ENCODE results near the gene ZNF385B. TPM values are rescaled to one million over a fixed set of nuclear protein-coding genes. Genes with fewer than 3 reads are reported as not detected.

Gene ZNF385B
- total and polyA plus RNA-seq, 10 of the 15 experiments (the other 5 are each of a cell fraction or from before 2014, with no cell fraction given): not detected

GRCh38 chr2:179605341-179605740, 256.1 kb downstream of the ZNF385B start:
- ChIA-PET CTCF (no interaction called here), RAD21 (ENCODE audit: unreplicated experiment) (no interaction called here), SMC1A (ENCODE audit: uncharacterized antibody, unreplicated experiment) (interaction anchor here (1.3 kb wide), 1 partner anchor 15 kb away, joined by 3 read pairs; no protein-coding TSS in a partner anchor), POLR2A (no interaction called here)
- no peak for DNase-seq (ENCODE audit: low read depth, low spot score)
- no peaks in the 10 kb centered on the region for H3K9me3 ChIP-seq (replicated peaks; ENCODE audit: control insufficient read depth, insufficient read depth, low read length)
- no TSS peak for BruUV-seq (replicated peaks)
- H3K27me3 ChIP-seq (replicated peaks in 1 of 2; ENCODE audit: control insufficient read depth in 2 of 2, insufficient read depth in 2 of 2, low read length in 1 of 2): no peaks in the 10 kb centered on the region
- no peaks in the 10 kb centered on the region for H4K20me1 ChIP-seq (ENCODE audit: control insufficient read depth, insufficient read depth)
- no peaks in the 10 kb centered on the region for H3K79me2 ChIP-seq (ENCODE audit: control insufficient read depth, insufficient read depth, low read length)
- ATAC-seq: no peak
- intact Hi-C loops (cut with micrococcal nuclease; ENCODE audit: unreplicated experiment) (loop anchor here (5.0 kb wide), 1 partner anchor 42 kb away; no protein-coding TSS in a partner anchor), in situ Hi-C loops (cut with MboI) (no loop called here)
- FAIRE-seq: no peak
- no peaks in the 10 kb centered on the region for H3K36me3 ChIP-seq (ENCODE audit: control insufficient read depth in 2 of 2, insufficient read depth in 2 of 2, low read length in 1 of 2)
- no peak overlapping the region for H3K4me2 ChIP-seq (ENCODE audit: control insufficient read depth, insufficient read depth)
- WGBS (ENCODE audit: insufficient coverage, insufficient replicate concordance, low lambda C conversion rate, missing lambda C conversion rate): 3% methylated on average over 2 of the region's 2 CpGs
- no peaks in the 10 kb centered on the region for H3K4me1 ChIP-seq (ENCODE audit: control insufficient read depth, insufficient read depth, low read length)
- no peak overlapping the region for H3K27ac ChIP-seq (ENCODE audit: control insufficient read depth, insufficient read depth)
- no peak overlapping the region for H2AFZ ChIP-seq (ENCODE audit: control insufficient read depth, low read depth, low read length)
- H3K4me3 ChIP-seq: no peak overlapping the region
- TF ChIP-seq EED (IDR thresholded peaks at IDR 0.05; ENCODE audit: low read depth) (no peak), BMI1 (IDR thresholded peaks at IDR 0.05; ENCODE audit: borderline replicate concordance) (no peak)
- no peak overlapping the region for H3K9ac ChIP-seq (ENCODE audit: control insufficient read depth, insufficient read depth, low read length)

GRCh38 chr2:179604598-179604997, 256.8 kb downstream of the ZNF385B start:
- Histone ChIP-seq H3K4me2 (ENCODE audit: control insufficient read depth, insufficient read depth) (no peak overlapping the region), H3K36me3 (ENCODE audit: control insufficient read depth in 2 of 2, insufficient read depth in 2 of 2, low read length in 1 of 2) (no peaks in the 10 kb centered on the region), H3K79me2 (ENCODE audit: control insufficient read depth, insufficient read depth, low read length) (no peaks in the 10 kb centered on the region), H3K4me1 (ENCODE audit: control insufficient read depth, insufficient read depth, low read length) (no peaks in the 10 kb centered on the region), H3K4me3 (no peak overlapping the region), H3K27ac (ENCODE audit: control insufficient read depth, insufficient read depth) (no peak overlapping the region), H4K20me1 (ENCODE audit: control insufficient read depth, insufficient read depth) (no peaks in the 10 kb centered on the region), H3K9ac (ENCODE audit: control insufficient read depth, insufficient read depth, low read length) (no peak overlapping the region), H3K27me3 (replicated peaks in 1 of 2; ENCODE audit: control insufficient read depth in 2 of 2, insufficient read depth in 2 of 2, low read length in 1 of 2) (no peaks in the 10 kb centered on the region), H2AFZ (ENCODE audit: control insufficient read depth, low read depth, low read length) (no peak overlapping the region), H3K9me3 (replicated peaks; ENCODE audit: control insufficient read depth, insufficient read depth, low read length) (no peaks in the 10 kb centered on the region)
- intact Hi-C loops (cut with micrococcal nuclease; ENCODE audit: unreplicated experiment): no loop called here
- POLR2A ChIA-PET: no interaction called here
- CTCF ChIA-PET: no interaction called here
- no peak for ATAC-seq
- RAD21 ChIA-PET (ENCODE audit: unreplicated experiment): no interaction called here
- in situ Hi-C loops (cut with MboI): no loop called here
- BruUV-seq (replicated peaks): no TSS peak
- no peak for DNase-seq (ENCODE audit: low read depth, low spot score)
- SMC1A ChIA-PET (ENCODE audit: uncharacterized antibody, unreplicated experiment): no interaction called here
- no peak for FAIRE-seq
- no peak for TF ChIP-seq TAF1 (IDR thresholded peaks at IDR 0.05; ENCODE audit: borderline replicate concordance, low read depth, low read length)
- TF ChIP-seq PML (IDR thresholded peaks at IDR 0.05; ENCODE audit: low read length): no peak
- TF ChIP-seq BRCA1 (IDR thresholded peaks at IDR 0.05; ENCODE audit: low read depth, low read length): no peak
- TF ChIP-seq POLR2AphosphoS2 (IDR thresholded peaks at IDR 0.05; ENCODE audit: low read depth, low read length): no peak
- no peak for TF ChIP-seq ESRRA (IDR thresholded peaks at IDR 0.05; ENCODE audit: low read length)
- no peak for TF ChIP-seq FOXM1 (IDR thresholded peaks at IDR 0.05; ENCODE audit: low read depth, low read length)
- TF ChIP-seq IRF3 (IDR thresholded peaks at IDR 0.05): no peak
- no peak for TF ChIP-seq MTA2 (IDR thresholded peaks at IDR 0.05; ENCODE audit: low read depth)
- no peak for TF ChIP-seq SRF (IDR thresholded peaks at IDR 0.05; ENCODE audit: low read depth in 2 of 2, low read length in 2 of 2)
- TF ChIP-seq PBX3 (IDR thresholded peaks at IDR 0.05; ENCODE audit: insufficient replicate concordance, low read depth, low read length): no peak
- no peak for TF ChIP-seq TCF3 (IDR thresholded peaks at IDR 0.05; ENCODE audit: borderline replicate concordance, insufficient read depth, low read depth, low read length)
- TF ChIP-seq RAD21 (IDR thresholded peaks at IDR 0.05; ENCODE audit: insufficient read depth, low read depth, low read length): no peak
- no peak for TF ChIP-seq NRF1 (conservative IDR thresholded peaks at IDR 0.05; ENCODE audit: low read depth, low read length)
- no peak for TF ChIP-seq ZNF622 (IDR thresholded peaks at IDR 0.05)
- no peak for TF ChIP-seq JUNB (IDR thresholded peaks at IDR 0.05)
- no peak for TF ChIP-seq RBBP5 (conservative IDR thresholded peaks at IDR 0.05)
- TF ChIP-seq HDGF (IDR thresholded peaks at IDR 0.05): no peak
- no peak for TF ChIP-seq ZNF207 (IDR thresholded peaks at IDR 0.05; ENCODE audit: borderline replicate concordance)
